Astrocyte (in vitro differentiated cells and primary cell): Measurements from ENCODE around the gene CDK2.

Experiments
- EZH2 ChIP-seq: IDR thresholded peaks from 2 replicates; pipeline ENCODE4 v1.6.1; 2012; ENCODE audit warnings: mild to moderate bottlenecking, low read length, inconsistent platforms; ENCODE audit not compliant: insufficient read depth
- TF ChIP-seq, protein P1 (sequence below): IDR thresholded peaks from 2 replicates; pipeline ENCODE4 v1.5.1; 2011; ENCODE audit warnings: low read depth, mild to moderate bottlenecking, inconsistent platforms, low read length, moderate library complexity; ENCODE audit not compliant: insufficient read depth

DNA sequence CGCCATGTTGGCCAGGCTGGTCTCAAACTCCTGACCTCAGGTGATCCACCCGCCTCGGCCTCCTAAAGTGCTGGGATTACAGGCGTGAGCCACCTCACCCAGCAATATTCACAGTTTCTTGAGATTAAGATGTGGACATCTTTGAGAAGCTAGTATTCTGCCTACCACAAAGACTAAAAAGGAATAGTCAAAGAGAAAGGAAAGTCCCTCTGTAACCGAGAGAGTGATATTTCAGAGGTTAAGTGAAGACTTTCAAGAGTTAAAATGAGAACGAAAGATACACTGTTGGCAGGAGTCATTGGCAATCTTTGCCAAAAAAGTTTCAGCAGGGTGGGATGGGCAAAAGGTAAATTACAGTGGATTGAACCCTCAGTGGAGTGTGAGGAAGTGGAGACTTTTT lies 20.1 kb upstream of the CDK2 start:
- no peak for TF ChIP-seq EZH2
- TF ChIP-seq, protein P1, sequence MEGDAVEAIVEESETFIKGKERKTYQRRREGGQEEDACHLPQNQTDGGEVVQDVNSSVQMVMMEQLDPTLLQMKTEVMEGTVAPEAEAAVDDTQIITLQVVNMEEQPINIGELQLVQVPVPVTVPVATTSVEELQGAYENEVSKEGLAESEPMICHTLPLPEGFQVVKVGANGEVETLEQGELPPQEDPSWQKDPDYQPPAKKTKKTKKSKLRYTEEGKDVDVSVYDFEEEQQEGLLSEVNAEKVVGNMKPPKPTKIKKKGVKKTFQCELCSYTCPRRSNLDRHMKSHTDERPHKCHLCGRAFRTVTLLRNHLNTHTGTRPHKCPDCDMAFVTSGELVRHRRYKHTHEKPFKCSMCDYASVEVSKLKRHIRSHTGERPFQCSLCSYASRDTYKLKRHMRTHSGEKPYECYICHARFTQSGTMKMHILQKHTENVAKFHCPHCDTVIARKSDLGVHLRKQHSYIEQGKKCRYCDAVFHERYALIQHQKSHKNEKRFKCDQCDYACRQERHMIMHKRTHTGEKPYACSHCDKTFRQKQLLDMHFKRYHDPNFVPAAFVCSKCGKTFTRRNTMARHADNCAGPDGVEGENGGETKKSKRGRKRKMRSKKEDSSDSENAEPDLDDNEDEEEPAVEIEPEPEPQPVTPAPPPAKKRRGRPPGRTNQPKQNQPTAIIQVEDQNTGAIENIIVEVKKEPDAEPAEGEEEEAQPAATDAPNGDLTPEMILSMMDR, result no peak
